T follicular helper cell (primary cell): ENCODE results near the gene VIP.

Source experiments
- DNase-seq: peaks from one replicate; pipeline ENCODE4 v3.0.0-alpha.2; 2020; ENCODE audit warnings: low read depth

VIP gene

GRCh38 chr6:152776833-152777232 lies 26.2 kb downstream of the VIP start:
- no peak for DNase-seq

DNA sequence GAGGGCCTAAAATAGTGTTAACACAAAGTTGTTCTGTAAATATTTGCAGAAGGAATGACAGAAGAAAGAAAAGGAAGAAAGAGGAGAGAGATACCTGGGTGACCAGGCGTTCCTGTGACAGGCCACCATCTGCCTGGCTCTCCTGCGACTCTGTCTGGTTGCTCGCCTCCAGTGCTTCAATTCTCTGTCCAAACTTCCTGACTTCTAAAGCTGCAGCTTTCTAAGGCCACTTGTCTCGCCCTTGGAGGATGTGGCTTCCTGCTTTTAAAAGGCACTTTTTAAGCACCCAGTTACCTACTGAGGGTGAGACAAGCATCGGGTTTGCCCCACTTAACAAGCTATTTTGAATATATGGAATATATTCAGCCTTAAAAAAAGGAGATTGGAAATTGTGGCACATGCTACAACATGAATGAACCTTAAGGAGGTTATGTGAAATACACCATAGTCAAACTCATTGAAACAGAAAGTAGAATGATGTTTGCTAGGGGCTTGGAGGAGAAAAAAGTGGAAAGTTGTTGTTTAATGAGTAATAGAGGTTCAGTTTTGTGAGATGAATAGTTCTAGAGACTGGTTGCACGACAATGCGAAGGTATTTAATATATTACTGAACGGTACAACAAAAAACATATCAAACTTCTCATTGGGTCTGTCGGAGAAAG lies 32.8 kb downstream of the VIP start:
- no peak for DNase-seq

DNA sequence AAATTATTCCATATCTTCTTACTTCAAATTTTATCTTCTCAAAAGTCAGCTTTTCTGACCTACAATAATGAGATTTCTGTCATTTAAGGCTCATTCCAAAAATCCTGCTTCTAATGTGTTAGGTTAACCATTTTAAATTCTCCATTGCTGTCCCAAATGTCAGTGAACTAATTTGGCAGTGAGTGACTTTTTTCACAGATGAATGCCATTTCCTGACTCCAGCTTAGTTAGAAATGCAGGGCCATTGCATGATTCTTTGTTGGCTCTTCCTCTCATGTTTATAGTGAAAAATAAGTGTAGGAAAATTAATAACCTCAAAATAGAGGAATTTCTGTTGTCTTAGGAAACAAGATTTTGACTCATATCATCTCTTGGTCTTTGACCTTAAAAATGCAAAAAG lies 44.1 kb downstream of the VIP start:
- DNase-seq = no peak

- no peak for DNase-seq
Measured at GRCh38 chr6:152804150-152804549, 53.6 kb downstream of the VIP start.
